Vagina (tissue), 2 donors: ENCODE data around the gene P2RX6.

Source experiments
- POLR2A ChIP-seq, 2 donors: fragments of 450-650 bp; IDR thresholded peaks; one replicate each; pipeline ENCODE4 v1.6.1; 2017; ENCODE audit warnings: antibody characterized with exemption in 2 of 2, mild to moderate bottlenecking in 2 of 2, moderate library complexity in 2 of 2
- POLR2AphosphoS5 ChIP-seq, 2 donors: sonication (generic); formaldehyde crosslinking; IDR thresholded peaks; one replicate each; pipeline ENCODE4 v1.9.0; 2017; ENCODE audit warnings: antibody characterized with exemption in 2 of 2, mild to moderate bottlenecking in 2 of 2, low read depth in 1 of 2; ENCODE audit not compliant: insufficient read depth in 1 of 2

GRCh38 chr22:21000987-21001600, 13.9 kb upstream of the P2RX6 start:
- TF ChIP-seq POLR2A (IDR thresholded peaks at IDR 0.05) (no peak), POLR2AphosphoS5 (IDR thresholded peaks at IDR 0.05; ENCODE audit: insufficient read depth in 1 of 2, low read depth in 1 of 2) (no peak)
